Liver (tissue), 9 donors: ENCODE data around the gene ARHGAP5. TPM values are rescaled to one million over a fixed set of nuclear protein-coding genes. Genes with fewer than 3 reads are reported as not detected.

Source experiments
- DNase-seq: peaks from one replicate; pipeline ENCODE4 v3.0.0-alpha.2; 2017; ENCODE audit warnings: low spot score
- H3K27ac ChIP-seq, 2 donors: one replicate each; pipeline ENCODE4 v1.7.0; 2013; ENCODE audit warnings: inconsistent platforms in 2 of 2, low read length in 2 of 2, control low read depth in 1 of 2, low read depth in 1 of 2, mild to moderate bottlenecking in 1 of 2
- H3K27me3 ChIP-seq, 4 donors: one replicate each; pipeline versions ENCODE4 v1.6.1 to v1.7.0; 2013; ENCODE audit warnings: low read length in 3 of 4, inconsistent platforms in 1 of 4, mild to moderate bottlenecking in 1 of 4, moderate library complexity in 1 of 4; ENCODE audit not compliant: control insufficient read depth in 4 of 4, insufficient read depth in 4 of 4
- H3K36me3 ChIP-seq, 4 donors: one replicate each; pipeline versions ENCODE4 v1.6.1 to v1.7.0; 2013; ENCODE audit warnings: low read length in 3 of 4, mild to moderate bottlenecking in 3 of 4, low read depth in 1 of 4, moderate library complexity in 1 of 4; ENCODE audit not compliant: control insufficient read depth in 4 of 4, insufficient read depth in 3 of 4
- H3K4me1 ChIP-seq, 4 donors: one replicate each; pipeline versions ENCODE4 v1.6.1 to v1.7.0; 2013; ENCODE audit warnings: low read length in 3 of 4, mild to moderate bottlenecking in 3 of 4, moderate library complexity in 1 of 4; ENCODE audit not compliant: control insufficient read depth in 4 of 4, insufficient read depth in 4 of 4
- H3K4me3 ChIP-seq, 3 donors: one replicate each; pipeline versions ENCODE4 v1.6.1 to v1.7.0; 2013; ENCODE audit warnings: low read length in 3 of 3, control low read depth in 1 of 3, low read depth in 1 of 3, mild to moderate bottlenecking in 1 of 3
- H3K9ac ChIP-seq, 2 donors: one replicate each; pipeline ENCODE4 v1.7.0; 2013; ENCODE audit warnings: low read length in 2 of 2, mild to moderate bottlenecking in 2 of 2, moderate library complexity in 2 of 2, control low read depth in 1 of 2, low read depth in 1 of 2
- H3K9me3 ChIP-seq, 4 donors: one replicate each; pipeline versions ENCODE4 v1.6.1 to v1.7.0; 2013; ENCODE audit warnings: low read length in 3 of 4; ENCODE audit not compliant: control insufficient read depth in 4 of 4
- EGR1 ChIP-seq, 2 donors: IDR thresholded peaks; 2 replicates each; pipeline ENCODE4 v1.6.1; 2016 to 2018; ENCODE audit warnings: antibody characterized with exemption in 2 of 2, low read depth in 2 of 2
- HNF4A ChIP-seq, 2 donors: conservative IDR thresholded peaks; 2 replicates each; pipeline ENCODE4 v1.6.1; 2016; ENCODE audit warnings: antibody characterized with exemption in 2 of 2, mild to moderate bottlenecking in 2 of 2
- JUND ChIP-seq, 2 donors: IDR thresholded peaks; 2 replicates each; pipeline ENCODE4 v1.6.1; 2016; ENCODE audit warnings: antibody characterized with exemption in 2 of 2
- NR2F2 ChIP-seq: IDR thresholded peaks from 2 replicates; pipeline ENCODE4 v1.6.1; 2016; ENCODE audit warnings: antibody characterized with exemption
- RAD21 ChIP-seq, 2 donors: IDR thresholded peaks; 2 replicates each; pipeline ENCODE4 v1.6.1; 2016; ENCODE audit warnings: antibody characterized with exemption in 2 of 2, mild to moderate bottlenecking in 2 of 2
- RXRA ChIP-seq, 2 donors: IDR thresholded peaks; 2 replicates each; pipeline ENCODE4 v1.6.1; 2017 to 2018; ENCODE audit warnings: antibody characterized with exemption in 2 of 2, mild to moderate bottlenecking in 1 of 2
- SP1 ChIP-seq: IDR thresholded peaks from 2 replicates; pipeline ENCODE4 v1.6.1; 2018; ENCODE audit warnings: antibody characterized with exemption, mild to moderate bottlenecking
- TAF1 ChIP-seq: conservative IDR thresholded peaks from 2 replicates; pipeline ENCODE4 v1.6.1; 2016; ENCODE audit warnings: antibody characterized with exemption, mild to moderate bottlenecking
- YY1 ChIP-seq: IDR thresholded peaks from 2 replicates; pipeline ENCODE4 v1.6.1; 2016; ENCODE audit warnings: antibody characterized with exemption, mild to moderate bottlenecking
- ZBTB33 ChIP-seq: IDR thresholded peaks from 2 replicates; pipeline ENCODE4 v1.6.1; 2016; ENCODE audit warnings: antibody characterized with exemption
- WGBS: extraction: QIAGEN DNeasy Blood & Tissue Kit; methylation state at CpG from one replicate; pipeline ENCODE4 v1.1.7; 2013; 5-methylcytosine and 5-hydroxymethylcytosine counted together
- polyA plus RNA-seq, 2 donors: library from polyadenylated mRNA; stranded (reverse) in 1 of 2; unstranded in 1 of 2; fragments of 200-250 nt in 1 of 2; fragments of >200 nt in 1 of 2; fragmentation: Nextera tagmentation in 1 of 2; extraction: Ambion mirVana in 1 of 2; gene quantifications; one replicate each; pipeline versions ENCODE4 v1.2.1 to v1.2.3, GENCODE V29; 2013 to 2015
- total RNA-seq, 2 donors: library from RNA; depleted of rRNA; stranded (reverse); fragments of >200 nt; gene quantifications; one replicate each; pipeline ENCODE4 v1.2.3, GENCODE V29; 2014
- TF ChIP-seq, protein P1 (sequence below): IDR thresholded peaks from 2 replicates; pipeline ENCODE4 v1.6.1; 2016; ENCODE audit warnings: antibody characterized with exemption, mild to moderate bottlenecking
- donor health status: healthy.
- donor health status: healthy.
- donor health status: healthy.
- donor health status: healthy.
- donor health status: healthy.

The ARHGAP5 gene
- total and polyA plus RNA-seq, 4 donors = 9.6 to 48.7 (median 29.0) TPM

DNA sequence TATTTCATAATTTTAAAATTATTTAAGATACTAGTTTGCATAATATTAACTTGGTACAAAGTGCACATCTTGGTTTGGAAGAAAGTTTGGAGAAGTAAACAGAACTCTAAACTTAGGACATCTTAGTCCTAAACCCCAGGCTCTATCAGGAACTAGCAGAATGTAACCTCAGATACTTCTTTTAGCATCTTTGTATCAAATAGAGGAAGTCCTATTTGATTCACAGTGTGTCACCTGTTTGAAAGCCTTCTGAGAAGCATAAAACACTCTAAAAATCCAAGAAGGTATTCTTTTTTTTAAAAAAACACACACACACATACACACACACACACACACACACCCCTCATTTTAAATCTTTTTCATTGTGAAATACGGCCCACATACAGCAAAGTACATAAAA, 112.7 kb downstream of the ARHGAP5 start:
- H3K9me3 ChIP-seq = peaks cover 0 to 6% (median 4%) of the 10 kb centered on the region in 4 donors
- WGBS = 84% methylated on average over 1 of the region's 1 CpG
- no peaks in the 10 kb centered on the region for H3K36me3 ChIP-seq
- DNase-seq = no peak
- no peaks in the 10 kb centered on the region for H3K27me3 ChIP-seq
- H3K9ac ChIP-seq = no peak overlapping the region
- H3K4me1 ChIP-seq = no peaks in the 10 kb centered on the region
- no peak overlapping the region for H3K4me3 ChIP-seq
- H3K27ac ChIP-seq = no peak overlapping the region
- TF ChIP-seq RXRA (IDR thresholded peaks at IDR 0.05) (no peak), EGR1 (IDR thresholded peaks at IDR 0.05; ENCODE audit: low read depth in 2 of 2) (no peak), TAF1 (no peak), HNF4A (conservative IDR thresholded peaks at IDR 0.05) (no peak), NR2F2 (no peak)

- Histone ChIP-seq H3K36me3 (no peaks in the 10 kb centered on the region), H3K4me3 (no peak overlapping the region), H3K9ac (no peak overlapping the region), H3K9me3 (no peaks in the 10 kb centered on the region), H3K27ac (no peak overlapping the region), H3K4me1 (no peaks in the 10 kb centered on the region), H3K27me3 (no peaks in the 10 kb centered on the region)
- TF ChIP-seq JUND (IDR thresholded peaks at IDR 0.05) (no peak), NR2F2 (no peak)
- TF ChIP-seq, protein P1, sequence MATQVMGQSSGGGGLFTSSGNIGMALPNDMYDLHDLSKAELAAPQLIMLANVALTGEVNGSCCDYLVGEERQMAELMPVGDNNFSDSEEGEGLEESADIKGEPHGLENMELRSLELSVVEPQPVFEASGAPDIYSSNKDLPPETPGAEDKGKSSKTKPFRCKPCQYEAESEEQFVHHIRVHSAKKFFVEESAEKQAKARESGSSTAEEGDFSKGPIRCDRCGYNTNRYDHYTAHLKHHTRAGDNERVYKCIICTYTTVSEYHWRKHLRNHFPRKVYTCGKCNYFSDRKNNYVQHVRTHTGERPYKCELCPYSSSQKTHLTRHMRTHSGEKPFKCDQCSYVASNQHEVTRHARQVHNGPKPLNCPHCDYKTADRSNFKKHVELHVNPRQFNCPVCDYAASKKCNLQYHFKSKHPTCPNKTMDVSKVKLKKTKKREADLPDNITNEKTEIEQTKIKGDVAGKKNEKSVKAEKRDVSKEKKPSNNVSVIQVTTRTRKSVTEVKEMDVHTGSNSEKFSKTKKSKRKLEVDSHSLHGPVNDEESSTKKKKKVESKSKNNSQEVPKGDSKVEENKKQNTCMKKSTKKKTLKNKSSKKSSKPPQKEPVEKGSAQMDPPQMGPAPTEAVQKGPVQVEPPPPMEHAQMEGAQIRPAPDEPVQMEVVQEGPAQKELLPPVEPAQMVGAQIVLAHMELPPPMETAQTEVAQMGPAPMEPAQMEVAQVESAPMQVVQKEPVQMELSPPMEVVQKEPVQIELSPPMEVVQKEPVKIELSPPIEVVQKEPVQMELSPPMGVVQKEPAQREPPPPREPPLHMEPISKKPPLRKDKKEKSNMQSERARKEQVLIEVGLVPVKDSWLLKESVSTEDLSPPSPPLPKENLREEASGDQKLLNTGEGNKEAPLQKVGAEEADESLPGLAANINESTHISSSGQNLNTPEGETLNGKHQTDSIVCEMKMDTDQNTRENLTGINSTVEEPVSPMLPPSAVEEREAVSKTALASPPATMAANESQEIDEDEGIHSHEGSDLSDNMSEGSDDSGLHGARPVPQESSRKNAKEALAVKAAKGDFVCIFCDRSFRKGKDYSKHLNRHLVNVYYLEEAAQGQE = no peak
- no peak for DNase-seq
- WGBS = 58% methylated on average over 3 of the region's 3 CpGs
These were observed 113.6 kb downstream of the ARHGAP5 start for GRCh38 chr14:32190673-32191072.

DNA sequence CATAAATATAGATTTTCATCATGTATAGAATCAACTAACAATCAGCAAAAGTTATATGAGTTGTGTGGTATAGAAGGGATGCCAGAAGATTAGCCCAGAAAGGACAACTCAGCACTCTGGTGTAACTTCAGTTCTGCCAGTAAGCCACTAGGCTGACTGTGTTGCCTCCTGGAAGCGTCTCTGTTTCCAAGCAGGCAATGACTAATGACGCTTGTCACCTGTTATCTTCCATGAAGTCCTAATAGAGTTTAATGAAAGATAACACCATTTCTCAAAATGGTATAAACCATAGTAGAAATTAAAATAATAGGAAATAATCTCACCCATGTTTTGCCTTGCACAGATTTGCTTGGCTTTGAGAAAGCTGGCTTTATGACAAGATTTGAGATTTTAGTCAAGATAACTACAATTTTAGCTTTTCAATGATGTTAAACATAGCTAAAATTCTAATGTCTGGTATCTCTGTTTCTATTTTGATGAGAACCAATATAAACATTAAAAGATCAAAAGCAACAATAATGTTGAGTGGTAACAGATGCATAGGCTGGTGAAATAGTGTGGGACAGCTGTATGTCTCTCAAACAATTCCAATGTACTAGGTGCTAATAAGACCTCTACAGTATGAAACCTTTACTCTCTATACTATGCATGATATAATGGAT, 115.7 kb downstream of the ARHGAP5 start:
- Histone ChIP-seq H3K9ac (no peak overlapping the region), H3K27ac (no peak overlapping the region), H3K9me3 (no peaks in the 10 kb centered on the region), H3K4me3 (no peak overlapping the region), H3K4me1 (no peaks in the 10 kb centered on the region), H3K27me3 (no peaks in the 10 kb centered on the region), H3K36me3 (no peaks in the 10 kb centered on the region)
- DNase-seq = no peak
- WGBS = 88% methylated on average over 2 of the region's 2 CpGs
- TF ChIP-seq ZBTB33 (no peak), HNF4A (conservative IDR thresholded peaks at IDR 0.05) (no peak), SP1 (no peak), EGR1 (IDR thresholded peaks at IDR 0.05; ENCODE audit: low read depth in 2 of 2) (no peak), RAD21 (IDR thresholded peaks at IDR 0.05) (no peak), YY1 (no peak)
